Hematopoietic multipotent progenitor cell treated with erythropoietin and hydrocortisone succinate and interleukin-3 and kit ligand, for 17 days (in vitro differentiated cells): ENCODE data around the gene SKOR1.
A peak's percentile ranks its signal among the peaks of the same experiment; 100 is the strongest.

Experiments
- DNase-seq: peaks from one replicate; pipeline ENCODE4 v3.0.0-alpha.2; 2015; ENCODE audit warnings: low spot score

The SKOR1 gene

DNA sequence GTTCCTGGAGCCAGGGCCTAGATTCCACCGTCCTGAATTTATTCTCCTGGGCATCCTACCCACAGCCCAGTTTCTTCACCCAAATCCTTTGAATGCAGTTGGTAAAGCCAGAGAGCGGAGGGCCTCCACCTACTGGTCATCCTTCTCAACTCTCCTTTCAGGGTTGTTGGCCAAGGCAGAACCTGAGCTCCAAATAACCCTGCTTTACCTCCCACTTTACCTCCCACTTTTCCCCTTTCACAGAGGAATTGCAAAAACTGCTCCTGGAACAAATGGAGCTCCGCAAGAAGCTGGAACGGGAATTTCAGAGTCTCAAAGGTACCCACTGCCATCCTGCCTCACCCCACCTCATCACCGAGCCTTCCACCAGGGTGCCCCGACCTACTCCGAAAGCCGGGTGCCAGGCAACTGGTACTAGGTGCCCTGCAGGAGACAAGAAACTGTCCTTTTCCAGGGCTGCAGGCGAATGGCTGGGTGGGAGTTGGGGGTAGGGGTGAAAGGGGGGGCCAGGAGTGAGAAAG is 6.8 kb downstream of the SKOR1 start:
- no peak for DNase-seq

DNA sequence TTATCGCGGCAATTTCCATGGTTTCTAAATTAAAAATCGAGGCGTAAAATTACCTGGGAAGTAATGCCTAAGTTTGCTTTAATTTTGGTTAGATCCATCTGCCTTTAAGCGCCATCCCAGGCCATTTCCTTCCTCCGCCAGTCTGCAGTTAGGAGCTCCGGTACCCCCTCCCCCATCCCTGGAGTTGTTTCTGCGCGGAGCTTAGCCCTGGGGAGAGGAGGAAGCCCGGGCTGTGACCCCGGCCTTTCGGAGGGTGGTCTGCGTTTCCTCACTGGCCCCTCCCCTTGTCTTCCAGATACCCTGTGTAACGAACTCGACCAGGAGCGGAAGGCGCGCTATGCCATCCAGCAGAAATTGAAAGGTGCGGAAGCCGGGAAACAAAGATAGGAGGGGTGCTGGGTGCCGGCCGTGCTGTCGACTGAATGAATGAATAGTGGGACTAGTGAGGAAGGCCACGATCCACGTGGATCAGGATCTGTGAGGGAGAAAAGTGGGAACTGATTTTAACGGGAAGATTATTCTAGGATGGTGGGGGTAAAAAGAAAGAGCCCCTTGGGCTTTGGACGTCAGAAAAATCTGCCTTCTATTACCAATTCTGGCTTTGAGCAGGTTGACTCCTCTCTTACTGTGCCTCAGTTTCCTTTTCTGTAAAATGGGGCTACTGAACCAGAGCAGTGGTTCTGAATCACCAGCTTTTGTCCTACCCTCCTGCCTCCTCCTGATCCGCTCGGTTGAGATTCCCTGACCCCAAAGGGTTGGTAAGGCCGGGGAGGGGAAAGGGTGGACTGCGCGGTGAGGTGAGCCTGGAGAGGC is 7.8 kb downstream of the SKOR1 start:
- no peak for DNase-seq

DNA sequence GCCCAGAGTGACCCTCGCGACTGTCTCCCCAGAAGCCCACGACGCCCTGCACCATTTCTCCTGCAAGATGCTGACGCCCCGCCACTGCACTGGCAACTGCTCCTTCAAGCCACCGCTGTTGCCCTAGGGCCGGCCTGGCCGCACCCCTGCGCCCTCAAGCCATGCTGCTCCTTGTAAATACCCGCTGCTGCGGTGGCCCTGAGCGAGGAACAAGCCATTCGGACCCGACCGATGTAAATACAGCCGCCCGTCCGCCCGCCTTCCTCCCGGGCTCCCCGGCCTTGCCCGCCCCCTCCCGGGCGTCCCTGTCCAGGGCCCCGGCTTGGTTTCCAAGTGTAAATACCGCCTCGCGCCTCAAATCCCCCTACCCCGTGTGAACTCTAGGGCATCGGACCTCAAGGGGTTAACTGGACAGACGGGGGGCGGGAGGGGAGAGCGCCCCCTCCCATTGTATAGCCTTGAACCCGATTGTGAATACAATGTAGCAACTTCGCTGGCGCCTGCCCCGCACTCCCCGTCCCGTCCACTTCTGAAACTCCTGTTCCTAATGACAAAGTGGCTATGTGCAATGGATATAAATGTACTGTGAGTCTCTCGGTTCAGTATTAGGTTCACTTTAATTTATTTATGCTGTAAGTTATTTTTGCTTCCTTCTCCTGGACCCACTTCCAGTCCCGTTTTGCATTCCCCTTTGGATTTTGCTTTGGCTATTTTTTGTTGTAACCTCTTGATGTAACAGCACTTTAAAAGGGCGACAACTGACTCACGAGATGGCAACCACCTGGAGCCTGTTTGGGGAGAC is 8.6 kb downstream of the SKOR1 start:
- no peak for DNase-seq

DNA sequence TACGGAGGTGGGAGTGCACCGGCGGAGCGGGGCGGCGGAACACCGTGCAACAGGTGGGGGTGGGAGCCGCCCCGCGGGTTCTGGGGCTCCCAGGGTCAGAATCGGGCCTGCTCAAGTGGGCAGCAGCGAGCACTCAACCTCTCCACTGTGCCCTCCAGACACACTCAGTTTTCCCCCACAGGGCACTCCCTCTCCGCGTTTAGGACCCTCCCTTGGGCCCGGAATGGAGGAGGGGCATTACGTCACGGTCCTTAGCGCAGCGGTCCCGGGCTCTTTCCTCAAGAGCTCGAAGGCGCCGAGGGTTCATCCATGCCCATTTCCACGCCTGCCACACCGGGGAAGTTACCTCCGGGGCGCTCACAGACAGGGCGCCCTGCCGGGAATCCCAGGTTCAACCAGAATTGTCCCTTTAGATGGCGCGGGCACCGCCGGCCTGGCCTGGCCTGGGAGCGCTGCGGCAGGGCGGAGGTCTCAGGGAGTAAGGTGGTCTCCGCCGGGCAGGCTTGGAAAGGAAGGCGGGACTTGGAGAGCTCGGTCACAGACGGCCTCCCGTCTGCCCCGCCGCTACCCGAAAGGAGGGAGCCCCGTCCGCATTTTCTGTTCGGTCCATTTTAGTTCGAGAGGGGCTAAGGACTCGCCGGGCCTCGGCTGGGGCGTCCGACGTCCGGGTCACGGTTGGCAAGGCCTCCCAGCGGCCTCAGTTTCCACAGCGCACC is 9.4 kb downstream of the SKOR1 start:
- DNase-seq: no peak

DNA sequence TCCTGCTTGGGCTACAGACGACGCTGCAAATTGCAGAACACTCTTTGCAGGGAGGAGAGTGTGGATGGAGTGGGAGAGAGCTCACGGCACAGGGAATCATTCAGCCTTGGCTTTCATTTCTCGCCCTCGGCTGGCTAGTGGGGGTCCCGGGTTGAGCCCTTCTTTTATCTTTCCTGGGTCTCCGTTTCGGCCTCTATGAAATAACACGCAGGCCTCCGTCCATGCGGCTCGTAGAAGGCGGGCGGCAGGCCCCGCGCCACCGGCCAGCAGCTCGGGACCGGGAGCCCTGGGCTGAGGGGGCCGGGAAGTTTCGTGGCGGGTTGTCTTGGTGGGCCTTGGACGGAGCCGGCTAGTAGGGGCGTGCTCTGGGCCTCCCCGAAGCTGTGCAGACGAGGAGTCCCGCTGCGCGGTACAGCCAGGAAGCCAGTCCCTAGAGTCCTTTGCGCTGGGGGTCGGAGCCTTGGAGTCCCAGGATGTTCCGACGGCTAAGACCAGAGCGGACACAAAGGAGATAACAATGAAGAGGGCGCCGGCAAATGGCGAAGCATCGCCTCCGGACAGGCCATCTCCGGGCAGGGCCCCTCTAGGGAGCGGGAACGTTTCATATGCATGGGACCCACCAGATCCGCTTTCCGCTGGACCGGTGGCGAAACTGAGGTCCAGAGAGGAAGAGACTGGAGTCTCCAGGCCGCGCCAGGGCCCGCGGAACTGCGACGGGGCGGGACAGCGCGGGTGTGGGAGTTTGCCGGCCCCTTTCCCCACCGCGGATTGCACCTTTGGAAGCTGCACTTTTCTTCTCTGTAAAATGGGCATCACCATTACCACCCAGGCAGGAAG is 10.2 kb downstream of the SKOR1 start:
- DNase-seq: no peak

DNA sequence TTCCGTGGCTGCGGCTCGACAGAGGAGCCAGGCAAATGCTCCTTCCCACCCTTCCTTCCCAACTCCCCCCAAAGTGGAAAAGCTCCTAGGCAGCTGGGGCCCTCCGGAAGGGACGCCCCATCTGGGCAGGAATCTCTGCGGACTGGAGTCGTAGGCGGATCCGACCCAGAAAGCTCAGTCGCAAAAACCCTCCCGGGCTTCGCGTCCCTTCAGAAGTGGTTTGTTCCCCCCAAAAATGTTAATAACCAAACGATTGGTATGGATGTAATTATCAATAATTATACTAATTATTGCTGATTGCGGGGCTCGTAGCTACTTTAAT is 10.8 kb downstream of the SKOR1 start:
- no peak for DNase-seq

DNA sequence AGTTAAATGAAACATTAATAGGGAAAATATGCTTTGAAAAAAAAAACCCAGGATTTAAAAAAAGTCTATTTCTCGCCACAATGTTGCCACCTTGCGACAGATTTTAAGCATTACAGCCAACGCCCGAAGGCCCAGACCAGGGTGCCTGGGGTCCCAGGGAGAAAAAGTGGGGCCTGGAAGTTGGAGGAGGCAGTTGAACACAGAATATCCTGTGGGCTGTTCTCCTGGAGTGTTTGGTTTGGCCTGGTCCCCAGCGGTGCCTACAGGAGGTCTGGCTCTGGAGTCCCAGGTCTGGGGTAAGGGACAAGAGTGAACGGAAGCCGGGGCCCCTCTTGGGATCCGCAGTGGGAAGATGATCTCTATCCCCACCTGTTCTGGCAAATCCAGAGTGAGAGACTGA is 11.2 kb downstream of the SKOR1 start:
- DNase-seq: peak; percentile 57

DNA sequence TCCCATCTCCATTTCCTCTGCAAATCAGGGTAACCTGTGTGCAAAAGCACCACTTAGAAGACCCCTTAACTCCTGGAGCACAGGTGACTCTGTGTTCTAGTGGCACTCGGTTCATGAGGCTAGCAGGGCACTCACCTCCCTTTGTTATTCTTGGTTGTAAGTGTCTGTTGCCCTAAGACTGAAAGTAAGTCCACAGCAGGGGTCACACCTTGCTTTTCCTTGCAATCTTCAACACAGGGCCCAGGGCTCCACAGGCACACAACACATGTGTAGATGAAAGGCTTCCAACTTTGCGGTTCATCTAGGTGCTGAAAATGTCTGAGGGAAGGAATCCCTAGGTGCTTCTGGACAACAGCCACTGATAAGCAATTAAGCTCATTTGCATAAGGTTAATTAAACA is 11.6 kb downstream of the SKOR1 start:
- DNase-seq: no peak

DNA sequence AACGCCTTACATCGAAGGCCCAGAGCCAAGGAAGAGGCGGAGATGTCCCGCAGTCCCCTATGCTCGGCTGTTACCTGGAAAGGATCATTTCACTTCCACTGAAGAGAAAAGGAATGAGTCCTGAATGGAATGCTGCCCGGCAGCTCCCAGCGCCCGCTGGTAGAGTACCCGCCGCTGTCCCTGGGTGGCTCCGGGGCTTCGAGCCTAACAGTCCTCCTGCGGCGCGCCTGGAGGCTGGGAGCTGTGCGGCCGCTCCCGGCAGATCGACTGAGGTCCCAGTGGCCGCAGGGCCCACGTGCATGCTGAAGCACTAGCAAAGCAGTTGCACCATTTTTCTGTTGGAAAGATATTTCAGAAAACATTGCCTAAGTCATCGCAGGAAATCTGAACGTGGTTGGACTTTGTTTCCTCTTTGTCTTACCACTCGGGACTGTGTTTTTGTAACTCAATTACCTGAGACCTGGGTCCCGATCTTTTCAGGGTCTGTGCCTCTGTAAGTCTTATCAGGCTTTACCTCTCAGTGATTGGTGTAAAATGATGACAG is 13.6 kb downstream of the SKOR1 start:
- DNase-seq: peak; percentile 44

DNA sequence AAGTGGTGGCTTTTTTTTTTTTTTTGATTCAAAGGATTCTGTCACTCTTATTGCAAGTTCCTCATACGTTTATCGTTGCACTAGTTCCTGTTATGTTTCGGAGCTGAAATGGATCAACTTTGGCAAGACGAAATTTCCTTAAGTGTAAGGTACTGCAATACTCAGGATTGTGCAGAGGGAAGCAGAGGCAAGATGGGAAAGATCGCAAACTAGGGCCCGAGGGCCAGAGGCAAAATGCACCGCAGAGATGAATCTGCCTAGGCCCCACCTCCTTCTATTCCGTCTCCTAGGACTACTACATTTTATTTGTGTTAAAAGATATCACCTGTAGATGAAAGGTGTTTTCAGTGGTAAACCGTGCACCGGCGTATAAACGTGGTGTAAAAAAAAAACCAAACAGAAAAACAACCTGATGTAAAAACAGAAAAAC is 14.2 kb downstream of the SKOR1 start:
- DNase-seq: no peak

DNA sequence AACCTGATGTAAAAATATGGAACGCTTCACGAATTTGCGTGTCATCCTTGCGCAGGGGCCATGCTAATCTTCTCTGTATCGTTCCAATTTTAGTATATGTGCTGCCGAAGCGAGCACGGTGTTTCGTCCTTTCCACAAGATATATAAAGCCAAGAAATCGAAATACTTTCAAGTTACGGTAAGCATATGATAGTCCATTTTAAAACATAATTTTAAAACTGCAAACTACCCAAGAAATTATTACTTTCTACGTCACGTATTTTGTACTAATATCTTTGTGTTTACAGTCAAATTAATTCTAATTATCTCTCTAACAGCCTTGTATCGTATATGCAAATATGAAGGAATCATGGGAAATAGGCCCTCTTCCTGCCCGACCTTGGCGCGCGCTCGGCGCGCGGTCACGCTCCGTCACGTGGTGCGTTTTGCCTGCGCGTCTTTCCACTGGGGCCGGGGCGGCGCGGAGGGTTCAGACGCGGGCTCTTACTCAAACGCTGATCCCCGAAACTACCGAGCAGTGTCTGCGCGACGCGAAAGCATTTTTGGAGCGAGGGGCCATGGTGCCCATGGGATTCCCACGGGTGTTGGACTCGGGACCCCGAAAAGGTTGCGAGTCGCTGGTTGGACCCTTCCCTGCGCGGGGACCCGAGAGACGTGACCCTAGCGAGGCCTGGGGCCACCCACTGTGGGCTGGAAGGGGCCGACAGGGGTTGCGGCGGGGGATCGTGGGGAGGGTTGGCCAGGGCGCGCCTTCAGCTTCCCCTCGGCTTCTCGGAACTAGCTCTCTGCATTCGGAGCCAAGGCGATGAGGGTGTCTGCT is 14.8 kb downstream of the SKOR1 start, which contains the start of gene RNU6-1:
Gene RNU6-1, minus strand, starts transcription at position 117 of the 820 bp plus-strand sequence.
- DNase-seq: peak; percentile 95

DNA sequence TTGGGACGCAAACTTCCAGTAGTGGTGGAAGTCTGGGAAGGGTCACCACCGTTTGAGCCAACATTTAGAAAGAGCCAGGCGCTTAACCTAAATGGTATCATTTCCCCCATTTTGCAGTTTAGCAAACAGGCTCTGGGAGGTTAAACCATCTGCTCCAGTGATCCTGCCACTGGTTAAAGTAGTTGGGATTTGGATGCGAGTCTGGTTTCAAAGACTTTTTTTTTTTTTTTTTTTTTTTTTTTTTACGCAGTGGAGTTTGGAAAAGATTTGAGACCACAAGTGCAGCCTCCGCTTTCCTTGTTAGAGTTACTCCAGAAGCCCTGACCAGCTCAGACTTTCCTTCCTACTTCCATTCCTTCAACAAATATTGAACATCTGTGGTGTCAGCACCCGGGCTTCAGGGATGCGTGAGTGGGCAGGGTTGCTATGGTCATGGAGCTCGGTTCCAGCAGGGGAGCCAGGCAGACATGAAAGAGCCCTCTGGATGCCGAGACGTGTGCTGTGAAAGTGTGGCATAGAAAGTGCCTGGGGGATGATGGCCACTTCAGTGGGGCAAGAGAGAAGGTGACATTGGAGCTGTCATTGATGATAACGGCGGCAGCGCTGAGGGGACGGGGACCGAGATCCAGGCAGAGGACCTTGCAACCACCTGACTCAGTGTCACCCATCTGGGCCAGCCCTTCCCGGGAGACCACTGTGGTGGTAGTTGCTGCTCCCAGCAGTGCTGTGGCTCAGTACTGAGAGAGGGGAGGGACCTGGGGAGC is 15.6 kb downstream of the SKOR1 start:
- DNase-seq: peak; percentile 43

DNA sequence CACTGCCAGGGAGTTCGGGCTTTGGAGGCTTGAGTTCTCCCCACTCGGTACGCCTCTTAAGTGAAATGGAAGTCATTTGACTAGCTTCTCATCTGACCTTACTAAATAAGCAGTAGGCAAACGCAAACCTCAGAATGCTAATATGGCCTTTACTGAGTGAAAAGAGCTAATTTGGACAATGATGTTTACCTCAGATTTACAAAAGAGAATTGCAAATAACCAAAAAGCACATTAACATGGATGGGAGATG is 16.1 kb downstream of the SKOR1 start:
- no peak for DNase-seq

DNA sequence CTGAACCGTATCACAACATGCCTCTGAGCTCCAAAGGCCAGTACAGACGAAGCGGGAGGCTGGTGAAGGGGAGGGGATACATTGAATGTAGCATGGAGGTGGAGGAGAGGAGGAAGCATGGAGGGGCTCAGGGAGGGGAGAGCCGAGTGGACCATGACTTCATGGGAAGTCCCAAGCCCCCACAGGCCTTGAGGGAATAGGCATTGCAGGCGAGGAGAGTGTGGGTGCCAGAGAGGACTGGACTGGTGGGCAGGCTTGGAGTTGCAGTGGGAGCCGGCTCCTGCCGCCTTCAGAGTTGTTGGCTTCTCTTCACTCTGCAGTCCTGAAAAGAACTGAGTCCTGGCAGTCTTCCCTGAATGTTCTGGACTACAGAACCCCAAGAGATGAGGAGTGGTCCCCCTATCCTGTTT is 17.8 kb downstream of the SKOR1 start:
- DNase-seq: no peak

DNA sequence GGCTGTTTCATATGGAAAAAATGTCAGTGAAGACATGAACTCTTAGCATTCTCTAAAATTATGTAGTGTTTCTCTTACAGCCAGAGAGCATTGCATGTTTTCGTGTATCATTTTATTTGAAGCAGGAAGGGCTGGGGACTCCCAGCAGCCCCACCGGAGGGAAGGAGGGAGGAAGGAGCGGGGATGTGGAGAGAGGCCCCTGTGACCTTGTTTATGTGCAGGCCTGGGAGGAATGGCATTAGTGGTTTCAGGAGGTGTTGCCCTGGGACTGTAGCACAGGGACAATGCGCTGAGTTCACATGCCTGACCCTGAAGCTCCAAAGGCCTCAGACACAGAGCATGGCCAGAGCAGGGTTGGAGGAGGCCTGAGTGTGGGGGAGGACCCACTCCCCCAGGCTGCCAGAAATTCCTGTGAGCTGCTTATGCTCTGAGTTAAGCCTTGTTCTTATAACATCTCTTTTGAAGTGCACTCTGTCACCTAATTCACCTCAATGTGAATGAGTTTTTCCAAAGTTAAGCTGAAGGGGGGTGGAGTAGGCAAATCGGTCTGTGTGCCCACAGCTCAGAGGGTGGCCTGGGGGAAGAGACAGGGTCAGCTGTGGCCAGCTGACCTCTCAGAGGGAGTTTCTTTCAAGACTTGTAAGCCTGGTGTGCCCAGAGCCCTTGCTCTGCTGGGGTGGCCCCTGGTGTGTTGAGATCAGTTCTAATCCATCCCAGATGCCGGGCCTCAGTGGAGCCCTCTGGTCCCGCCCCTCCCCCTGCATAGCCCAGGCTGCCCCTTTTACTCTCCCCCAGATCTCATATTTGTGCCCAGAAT is 18.5 kb downstream of the SKOR1 start:
- no peak for DNase-seq

DNA sequence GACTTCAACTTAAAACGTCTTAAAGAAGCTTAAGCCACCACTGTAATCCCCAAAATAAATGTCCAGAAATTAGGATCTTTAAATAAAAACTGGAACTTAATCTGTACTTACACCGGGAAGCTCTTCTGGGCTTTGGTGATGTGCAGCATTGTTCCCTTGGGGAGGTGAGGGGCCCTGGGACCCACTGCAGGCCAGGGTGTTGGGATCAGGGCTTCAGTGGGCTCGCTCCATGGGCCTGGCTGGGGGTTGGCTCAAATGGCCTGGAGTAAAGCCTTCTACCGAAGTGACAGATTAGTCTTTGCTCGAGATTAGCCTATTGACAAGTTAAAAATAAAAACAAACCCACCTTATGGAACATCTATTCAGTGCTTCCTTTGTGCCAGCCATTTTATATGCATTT is 20.7 kb downstream of the SKOR1 start:
- no peak for DNase-seq

DNA sequence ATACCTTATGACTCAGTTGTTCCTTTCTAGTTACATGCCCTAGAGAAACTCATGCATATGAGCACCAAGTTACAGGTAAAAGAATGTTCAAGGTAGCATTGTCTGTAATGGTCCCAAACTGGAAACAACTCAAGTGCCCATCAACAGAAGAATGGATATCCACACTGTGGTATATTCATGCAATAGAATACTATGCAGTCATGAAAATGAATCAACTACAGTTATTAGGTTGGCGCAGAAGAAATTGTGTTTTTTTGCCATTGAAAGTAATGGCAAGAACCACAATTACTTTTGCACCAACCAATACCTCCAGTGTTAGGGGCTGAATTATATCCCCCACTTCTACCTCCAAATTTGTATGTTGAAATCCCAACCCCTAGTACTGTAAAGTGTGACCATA is 24.2 kb downstream of the SKOR1 start:
- DNase-seq: no peak

DNA sequence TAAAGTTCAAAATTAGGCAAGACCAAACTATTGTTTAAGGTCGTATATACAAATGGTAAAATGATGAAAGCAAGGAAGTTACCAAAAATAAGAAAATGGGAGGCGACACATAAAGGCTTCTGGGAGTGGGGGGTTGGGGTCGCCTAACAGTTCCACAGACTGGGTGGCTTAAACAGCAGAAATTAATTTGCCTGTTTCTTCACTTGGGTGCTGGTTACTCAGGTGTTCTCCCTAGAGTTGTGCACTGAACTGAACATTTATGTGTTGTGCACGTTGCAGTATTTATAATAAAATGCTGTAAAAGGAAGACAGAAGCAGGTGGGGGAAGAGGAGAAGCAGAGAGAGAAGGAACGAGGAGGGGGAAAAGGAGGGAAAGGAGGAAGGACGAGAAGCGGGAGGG is 25.0 kb downstream of the SKOR1 start:
- DNase-seq: no peak

DNA sequence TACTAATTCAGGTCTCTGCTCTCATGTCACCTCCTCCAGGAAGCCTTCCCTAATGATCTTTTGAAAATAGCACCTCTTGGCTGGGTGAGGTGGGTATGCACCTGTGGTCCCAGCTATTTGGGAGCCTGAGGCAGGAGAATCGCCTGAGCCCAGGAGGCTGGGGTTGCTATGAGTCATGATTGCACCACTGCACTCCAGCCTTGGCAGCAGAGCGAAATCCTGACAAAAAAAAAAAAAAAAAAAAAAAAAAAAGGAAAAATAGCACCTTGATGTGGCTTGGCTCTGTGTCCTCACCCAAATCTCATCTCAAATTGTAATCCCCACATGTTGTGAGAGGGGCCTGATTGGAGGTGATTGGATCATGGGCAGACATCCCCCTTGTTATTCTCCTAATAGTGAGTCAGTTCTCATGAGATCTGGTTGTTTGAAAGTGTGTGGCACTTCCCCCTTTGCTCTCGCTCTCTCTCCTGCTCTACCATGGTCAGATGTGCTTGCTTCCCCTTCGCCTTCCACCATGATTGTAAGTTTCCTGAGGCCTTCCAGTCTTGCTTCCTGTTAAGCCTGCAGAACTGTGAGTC is 25.8 kb downstream of the SKOR1 start:
- DNase-seq: no peak
